SH-SY5Y (cell line): ENCODE measurements around the gene DPEP2NB.

Source experiments
- GATA2 ChIP-seq: IDR thresholded peaks from 2 replicates; pipeline ENCODE4 v1.6.1; 2011; ENCODE audit warnings: mild to moderate bottlenecking, low read depth, low read length
- GATA3 ChIP-seq: IDR thresholded peaks from 2 replicates; pipeline ENCODE4 v1.6.1; 2011; ENCODE audit warnings: low read depth, mild to moderate bottlenecking, low read length, moderate library complexity

GRCh38 chr16:67975321-67976105 is 40.2 kb downstream of the DPEP2NB start:
- TF ChIP-seq GATA3, result no peak
- TF ChIP-seq GATA2, result no peak
